Adrenal gland (tissue), 5 donors: ENCODE results near the gene GKN2.

ENCODE experiments used
- POLR2A ChIP-seq, 2 donors: fragments of 450-650 bp; IDR thresholded peaks; one replicate each; pipeline ENCODE4 v1.6.1; 2017; ENCODE audit warnings: antibody characterized with exemption in 2 of 2, mild to moderate bottlenecking in 2 of 2, moderate library complexity in 1 of 2
- TF ChIP-seq, protein P1 (sequence below), 6 experiments: fragments of 450-650 bp in 4 of 6; fragments of 200-600 bp in 2 of 6; sonication (generic) in 1 of 6; IDR thresholded peaks; 1 replicate in 5 of 6; 2 replicates in 1 of 6; pipeline versions ENCODE4 v1.5.1 to v1.8.0; 2016 to 2021; ENCODE audit warnings: antibody characterized with exemption in 6 of 6, mild to moderate bottlenecking in 2 of 6, moderate library complexity in 1 of 6
- donor health status: DM: no; HTN: no; CAD: no.

DNA sequence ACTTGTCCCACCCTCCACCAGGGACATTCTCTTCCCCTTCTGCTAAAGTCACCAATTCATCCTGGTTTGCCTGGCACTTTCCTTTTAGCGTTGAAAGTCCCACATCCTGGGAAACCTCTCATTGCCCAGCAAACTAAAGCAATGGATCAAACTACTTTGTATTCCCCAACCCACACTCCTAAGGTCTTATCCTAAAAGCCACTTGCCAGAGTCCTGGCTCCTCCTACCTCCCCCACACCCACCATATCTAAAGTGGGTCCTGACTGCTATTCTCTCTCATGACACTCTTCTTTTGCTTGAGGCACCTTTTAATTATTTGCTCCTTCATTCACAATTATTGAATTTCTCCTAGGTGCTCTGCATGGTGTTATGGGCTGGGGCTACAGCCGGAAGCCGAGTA lies 40.6 kb downstream of the GKN2 start:
- TF ChIP-seq, protein P1, sequence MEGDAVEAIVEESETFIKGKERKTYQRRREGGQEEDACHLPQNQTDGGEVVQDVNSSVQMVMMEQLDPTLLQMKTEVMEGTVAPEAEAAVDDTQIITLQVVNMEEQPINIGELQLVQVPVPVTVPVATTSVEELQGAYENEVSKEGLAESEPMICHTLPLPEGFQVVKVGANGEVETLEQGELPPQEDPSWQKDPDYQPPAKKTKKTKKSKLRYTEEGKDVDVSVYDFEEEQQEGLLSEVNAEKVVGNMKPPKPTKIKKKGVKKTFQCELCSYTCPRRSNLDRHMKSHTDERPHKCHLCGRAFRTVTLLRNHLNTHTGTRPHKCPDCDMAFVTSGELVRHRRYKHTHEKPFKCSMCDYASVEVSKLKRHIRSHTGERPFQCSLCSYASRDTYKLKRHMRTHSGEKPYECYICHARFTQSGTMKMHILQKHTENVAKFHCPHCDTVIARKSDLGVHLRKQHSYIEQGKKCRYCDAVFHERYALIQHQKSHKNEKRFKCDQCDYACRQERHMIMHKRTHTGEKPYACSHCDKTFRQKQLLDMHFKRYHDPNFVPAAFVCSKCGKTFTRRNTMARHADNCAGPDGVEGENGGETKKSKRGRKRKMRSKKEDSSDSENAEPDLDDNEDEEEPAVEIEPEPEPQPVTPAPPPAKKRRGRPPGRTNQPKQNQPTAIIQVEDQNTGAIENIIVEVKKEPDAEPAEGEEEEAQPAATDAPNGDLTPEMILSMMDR (IDR thresholded peaks at IDR 0.05) = no peak
- no peak for TF ChIP-seq POLR2A (IDR thresholded peaks at IDR 0.05)
